GM10248 (cell line): Measurements from ENCODE around the gene DCDC1.

Source experiments
- CTCF ChIA-PET: fragments of 300-600 bp; sonication (Branson Sonifier 250); formaldehyde crosslinking; extraction: SDS; loops from one replicate; lab custom pipeline; 2021; ENCODE audit warnings: antibody characterized with exemption; lab: Yijun Ruan, JAX
- POLR2A ChIA-PET: fragments of 350-650 bp; sonication (Branson Sonifier 250); formaldehyde crosslinking; extraction: SDS; loops from one replicate; lab custom pipeline; 2020; ENCODE audit warnings: antibody characterized with exemption; lab: Yijun Ruan, JAX
- DNase-seq: peaks from one replicate; pipeline ENCODE4 v3.0.0; 2012; ENCODE audit errors: extremely low spot score
- CTCF ChIP-seq: IDR thresholded peaks from 2 replicates; pipeline ENCODE4 v1.5.1; 2012; ENCODE audit warnings: mild to moderate bottlenecking, low read depth; ENCODE audit errors: extremely low read depth, missing control alignments, control extremely low read depth

DCDC1 gene

GRCh38 chr11:30814737-30815136 lies 554.8 kb downstream of the DCDC1 start:
- no peak for DNase-seq
- no peak for TF ChIP-seq CTCF
- POLR2A ChIA-PET: no interaction called here
- CTCF ChIA-PET: no interaction called here
